Germinal center (tissue), 1 donor: Measurements from ENCODE around the gene LIN54.

ENCODE experiments used
- DNase-seq: peaks from one replicate; pipeline ENCODE4 v3.0.0; 2012; ENCODE audit warnings: mixed read lengths, low spot score

Gene LIN54

GRCh38 chr4:82891707-82892466 is 118.7 kb downstream of the LIN54 start:
- DNase-seq = no peak

- peak; percentile 93 for DNase-seq
These were observed 119.5 kb downstream of the LIN54 start, which contains the start of gene SEC31A for GRCh38 chr4:82890901-82891706. TSS of gene SEC31A (minus strand) at chr4:82891153. CDS start at chr4:82881936, 9,217 bp downstream.

GRCh38 chr4:82890528-82890900 is 120.1 kb downstream of the LIN54 start:
- no peak for DNase-seq

- no peak for DNase-seq
These were observed 121.3 kb downstream of the LIN54 start for GRCh38 chr4:82889287-82889686.

- no peak for DNase-seq
These were observed 124.3 kb downstream of the LIN54 start for GRCh38 chr4:82886147-82886942.

- DNase-seq = no peak
These were observed 125.2 kb downstream of the LIN54 start for GRCh38 chr4:82885410-82885809.
